Thyroid gland (tissue), 4 donors: Measurements from ENCODE around the gene PPP2R3A.

Experiments used
- POLR2A ChIP-seq, 2 donors: fragments of 450-650 bp; IDR thresholded peaks; one replicate each; pipeline ENCODE4 v1.6.1; 2017; ENCODE audit warnings: antibody characterized with exemption in 2 of 2, mild to moderate bottlenecking in 2 of 2, moderate library complexity in 1 of 2
- TF ChIP-seq, protein P1 (sequence below), 6 experiments: fragments of 200-600 bp in 3 of 6; fragments of 450-650 bp in 3 of 6; sonication (generic) in 3 of 6; IDR thresholded peaks; one replicate each; pipeline ENCODE4 v1.5.1; 2016 to 2019; ENCODE audit warnings: antibody characterized with exemption in 6 of 6, mild to moderate bottlenecking in 2 of 6, inconsistent platforms in 1 of 6, moderate library complexity in 1 of 6

- TF ChIP-seq, protein P1, sequence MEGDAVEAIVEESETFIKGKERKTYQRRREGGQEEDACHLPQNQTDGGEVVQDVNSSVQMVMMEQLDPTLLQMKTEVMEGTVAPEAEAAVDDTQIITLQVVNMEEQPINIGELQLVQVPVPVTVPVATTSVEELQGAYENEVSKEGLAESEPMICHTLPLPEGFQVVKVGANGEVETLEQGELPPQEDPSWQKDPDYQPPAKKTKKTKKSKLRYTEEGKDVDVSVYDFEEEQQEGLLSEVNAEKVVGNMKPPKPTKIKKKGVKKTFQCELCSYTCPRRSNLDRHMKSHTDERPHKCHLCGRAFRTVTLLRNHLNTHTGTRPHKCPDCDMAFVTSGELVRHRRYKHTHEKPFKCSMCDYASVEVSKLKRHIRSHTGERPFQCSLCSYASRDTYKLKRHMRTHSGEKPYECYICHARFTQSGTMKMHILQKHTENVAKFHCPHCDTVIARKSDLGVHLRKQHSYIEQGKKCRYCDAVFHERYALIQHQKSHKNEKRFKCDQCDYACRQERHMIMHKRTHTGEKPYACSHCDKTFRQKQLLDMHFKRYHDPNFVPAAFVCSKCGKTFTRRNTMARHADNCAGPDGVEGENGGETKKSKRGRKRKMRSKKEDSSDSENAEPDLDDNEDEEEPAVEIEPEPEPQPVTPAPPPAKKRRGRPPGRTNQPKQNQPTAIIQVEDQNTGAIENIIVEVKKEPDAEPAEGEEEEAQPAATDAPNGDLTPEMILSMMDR (IDR thresholded peaks at IDR 0.05): no peak
- no peak for TF ChIP-seq POLR2A (IDR thresholded peaks at IDR 0.05)
Measured at GRCh38 chr3:136023264-136023978, 57.9 kb downstream of the PPP2R3A start.
